ENCODE data around the gene CCNB3. TPM values are rescaled to one million over a fixed set of nuclear protein-coding genes. Genes with fewer than 3 reads are reported as not detected.

Gene CCNB3
- polyA plus RNA-seq, 12 donors: 0.63 to 2.4 (median 1.5) TPM; not detected in 2

- no peak for DNase-seq
Measured at GRCh38 chrX:50372966-50373365, 168.4 kb downstream of the CCNB3 start.

GRCh38 chrX:50375481-50376267, 171.1 kb downstream of the CCNB3 start:
- no peak for DNase-seq

DNA sequence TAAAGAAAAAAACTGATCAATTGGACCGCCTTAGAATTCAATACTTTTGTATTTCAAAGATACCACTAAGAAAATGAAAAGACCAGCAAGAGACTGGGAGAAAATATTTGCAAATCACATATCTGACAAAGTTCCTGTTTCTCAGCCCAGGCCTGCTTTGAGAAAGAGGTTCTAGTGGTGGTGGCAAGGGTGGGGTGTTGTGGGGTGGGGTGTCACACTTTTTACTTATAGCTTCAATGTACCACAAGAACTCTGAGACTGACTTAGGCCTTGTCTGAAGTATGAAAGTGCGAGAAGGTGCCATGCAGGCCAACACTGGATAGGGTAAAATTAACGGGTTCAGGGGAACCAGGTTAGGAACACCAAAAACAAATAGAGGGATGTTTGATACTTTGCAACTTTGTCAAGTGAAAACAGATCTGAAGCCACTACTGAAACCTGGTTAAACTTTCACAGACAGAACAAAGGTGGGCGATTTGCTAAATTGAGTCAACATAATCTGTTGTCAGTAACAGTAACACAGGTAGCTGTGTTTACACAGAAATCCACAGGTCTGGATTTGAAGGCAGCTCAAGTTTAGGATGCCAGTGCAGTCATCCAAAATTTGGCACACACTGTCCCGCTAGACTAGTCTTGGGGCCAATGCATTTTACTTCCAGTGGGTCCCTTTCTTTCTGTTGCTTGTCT, 177.3 kb downstream of the CCNB3 start:
- DNase-seq: no peak

- DNase-seq: no peak
Measured at GRCh38 chrX:50386520-50386919, 182.0 kb downstream of the CCNB3 start.

- DNase-seq: no peak
Measured at GRCh38 chrX:50393902-50394301, 189.3 kb downstream of the CCNB3 start.

Other genes with a start within 250 kb of the CCNB3 start
- 1 to 10 TPM in 6 of 12 donors, under 1 TPM in 4, not detected in 2; 0.28 to 4.7 (median 1.3) TPM for gene AKAP4, start 3.8 kb upstream of the CCNB3 start, polyA plus RNA-seq (ENCODE audit: insufficient read length in 12 of 12)